K562 (cell line): ENCODE results near the gene VASH2. TPM values are rescaled to one million over a fixed set of nuclear protein-coding genes. Genes with fewer than 3 reads are reported as not detected.

ENCODE experiments used
- REST ChIP-seq, 2 experiments: fragments of 450-650 bp; formaldehyde crosslinking in 1 of 2; IDR thresholded peaks; 2 replicates each; pipeline versions ENCODE4 v1.4.0 to v1.6.1; 2014 to 2020; ENCODE audit warnings: mild to moderate bottlenecking in 2 of 2, borderline replicate concordance in 1 of 2, low read depth in 1 of 2
- polyA plus RNA-seq, 8 experiments: library from polyadenylated mRNA; depleted of rRNA in 4 of 8; stranded (reverse) in 5 of 8; unstranded in 3 of 8; fragments of >200 nt; fragmentation: Nextera tagmentation in 2 of 8; fragmentation: Illumina TruSeq in 1 of 8; extraction: Ambion mirVana in 2 of 8; extraction: Trizol in 1 of 8; gene quantifications; 2 replicates each; pipeline versions ENCODE4 v1.2.1 to v1.2.3, GENCODE V29; 2011 to 2014; ENCODE audit warnings: inconsistent platforms in 1 of 8, missing spikeins in 1 of 8
- total RNA-seq, 7 experiments: library from RNA; depleted of rRNA in 6 of 7; stranded (reverse); fragments of >200 nt in 6 of 7; fragmentation: Illumina TruSeq in 2 of 7; extraction: Trizol in 2 of 7; gene quantifications; 2 replicates each; pipeline versions ENCODE4 v1.2.1 to v1.2.3, GENCODE V29; 2011 to 2021; ENCODE audit warnings: low replicate concordance in 1 of 7

VASH2 gene
- total and polyA plus RNA-seq, 9 of the 15 experiments (the other 6 are each of a cell fraction or from before 2014, with no cell fraction given) = 0.04 to 0.40 (median 0.10) TPM; not detected in 1

- TF ChIP-seq REST (IDR thresholded peaks at IDR 0.05; ENCODE audit: borderline replicate concordance) (no peak), REST (CRISPR knock-in tag; IDR thresholded peaks at IDR 0.05; ENCODE audit: low read depth) (no peak)
These were observed 64.3 kb downstream of the VASH2 start (continued) for GRCh38 chr1:213014642-213015041.
